ENCODE measurements around the gene GLRX3. TPM values are rescaled to one million over a fixed set of nuclear protein-coding genes. Genes with fewer than 3 reads are reported as not detected.

The GLRX3 gene
- total RNA-seq, 1 donor from 2014 or later, result 45.9 TPM

DNA sequence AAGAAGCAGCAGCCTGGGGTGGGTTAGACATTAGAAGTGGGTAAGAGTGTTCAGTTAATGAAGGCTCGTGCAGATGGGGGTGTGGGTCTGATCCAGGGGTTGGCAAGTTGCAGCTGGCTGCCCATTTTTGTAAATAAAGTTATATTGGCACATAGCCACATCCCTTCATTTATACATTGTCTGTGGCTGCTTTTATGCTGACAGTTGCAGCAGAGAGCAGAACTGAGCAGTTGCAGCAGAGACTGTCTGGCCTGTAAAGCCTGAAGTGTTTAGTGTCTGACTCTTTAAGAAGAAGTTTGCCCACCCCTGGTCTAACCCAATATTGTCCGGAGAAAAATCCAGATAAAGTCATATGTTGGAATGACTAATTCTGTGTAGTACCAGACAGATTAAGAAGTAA, 38.1 kb downstream of the GLRX3 start:
- peaks cover 67% of the 10 kb centered on the region for H3K36me3 ChIP-seq
- no peak for DNase-seq

DNA sequence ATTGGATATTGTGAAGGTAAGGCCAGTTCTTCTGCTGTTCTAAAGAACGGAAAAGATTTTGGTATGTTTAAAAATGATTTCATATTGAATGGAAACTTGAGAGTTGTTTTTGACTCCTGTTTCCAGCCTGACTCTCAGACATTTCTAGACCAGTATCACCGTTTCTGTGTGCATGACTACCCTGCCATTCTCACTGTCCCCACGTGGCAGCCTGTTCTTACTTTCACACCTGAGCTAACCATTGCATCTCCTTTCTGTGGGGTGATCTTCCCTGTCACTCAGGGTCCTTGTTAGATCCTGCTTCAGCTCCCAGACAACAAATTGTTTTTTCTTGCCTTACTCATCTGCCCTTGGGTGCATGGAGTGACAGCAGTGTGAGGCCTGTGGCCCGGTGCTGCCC, 38.9 kb downstream of the GLRX3 start:
- Histone ChIP-seq H3K4me1 (no peaks in the 10 kb centered on the region), H3K9me3 (no peaks in the 10 kb centered on the region), H3K4me3 (no peak overlapping the region), H3K36me3 (peaks cover 67% of the 10 kb centered on the region), H3K27me3 (ENCODE audit: low read depth) (no peaks in the 10 kb centered on the region), H3K27ac (no peak overlapping the region)
- DNase-seq, result no peak
- TF ChIP-seq, protein P1, sequence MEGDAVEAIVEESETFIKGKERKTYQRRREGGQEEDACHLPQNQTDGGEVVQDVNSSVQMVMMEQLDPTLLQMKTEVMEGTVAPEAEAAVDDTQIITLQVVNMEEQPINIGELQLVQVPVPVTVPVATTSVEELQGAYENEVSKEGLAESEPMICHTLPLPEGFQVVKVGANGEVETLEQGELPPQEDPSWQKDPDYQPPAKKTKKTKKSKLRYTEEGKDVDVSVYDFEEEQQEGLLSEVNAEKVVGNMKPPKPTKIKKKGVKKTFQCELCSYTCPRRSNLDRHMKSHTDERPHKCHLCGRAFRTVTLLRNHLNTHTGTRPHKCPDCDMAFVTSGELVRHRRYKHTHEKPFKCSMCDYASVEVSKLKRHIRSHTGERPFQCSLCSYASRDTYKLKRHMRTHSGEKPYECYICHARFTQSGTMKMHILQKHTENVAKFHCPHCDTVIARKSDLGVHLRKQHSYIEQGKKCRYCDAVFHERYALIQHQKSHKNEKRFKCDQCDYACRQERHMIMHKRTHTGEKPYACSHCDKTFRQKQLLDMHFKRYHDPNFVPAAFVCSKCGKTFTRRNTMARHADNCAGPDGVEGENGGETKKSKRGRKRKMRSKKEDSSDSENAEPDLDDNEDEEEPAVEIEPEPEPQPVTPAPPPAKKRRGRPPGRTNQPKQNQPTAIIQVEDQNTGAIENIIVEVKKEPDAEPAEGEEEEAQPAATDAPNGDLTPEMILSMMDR (IDR thresholded peaks at IDR 0.05), result no peak
- no peak for ATAC-seq
- intact Hi-C loops (cut with DNase I), result no loop called here

More for the DNA sequence above, 38.1 kb downstream of the GLRX3 start:
- TF ChIP-seq, protein P1 (IDR thresholded peaks at IDR 0.05), result no peak
- H3K27ac ChIP-seq, result no peak overlapping the region
- no peaks in the 10 kb centered on the region for H3K9me3 ChIP-seq
- no peak for ATAC-seq
- no peaks in the 10 kb centered on the region for H3K27me3 ChIP-seq (ENCODE audit: low read depth)
- no peaks in the 10 kb centered on the region for H3K4me1 ChIP-seq
- intact Hi-C loops (cut with DNase I), result no loop called here
- H3K4me3 ChIP-seq, result no peak overlapping the region

DNA sequence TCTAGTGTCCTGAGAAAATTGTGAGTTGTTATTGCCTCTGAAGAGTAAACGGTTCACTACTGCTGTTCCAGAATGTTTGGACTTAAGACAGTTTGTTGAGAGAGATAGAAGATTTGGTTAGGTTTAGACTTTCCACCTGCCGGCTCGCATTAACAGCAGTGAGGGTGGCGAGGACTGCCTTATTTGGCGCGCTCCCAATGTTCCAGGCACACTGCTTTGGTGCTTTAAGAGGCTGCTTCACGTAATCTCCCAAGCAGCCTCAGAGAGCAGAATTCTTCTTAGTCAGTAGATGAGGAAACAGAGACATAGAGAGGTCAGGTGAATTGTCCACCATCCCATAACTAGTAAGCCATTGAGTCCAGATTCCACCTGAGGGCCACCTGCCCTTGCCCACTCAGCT, 41.1 kb downstream of the GLRX3 start:
- no peaks in the 10 kb centered on the region for H3K9me3 ChIP-seq
- ATAC-seq (no peak), DNase-seq (no peak)
- H3K36me3 ChIP-seq, result peaks cover 79% of the 10 kb centered on the region
- TF ChIP-seq, protein P1 (IDR thresholded peaks at IDR 0.05), result no peak
- H3K4me3 ChIP-seq, result no peak overlapping the region
- no peaks in the 10 kb centered on the region for H3K27me3 ChIP-seq (ENCODE audit: low read depth)
- intact Hi-C loops (cut with DNase I), result no loop called here
- H3K27ac ChIP-seq, result no peak overlapping the region
- H3K4me1 ChIP-seq, result no peaks in the 10 kb centered on the region

DNA sequence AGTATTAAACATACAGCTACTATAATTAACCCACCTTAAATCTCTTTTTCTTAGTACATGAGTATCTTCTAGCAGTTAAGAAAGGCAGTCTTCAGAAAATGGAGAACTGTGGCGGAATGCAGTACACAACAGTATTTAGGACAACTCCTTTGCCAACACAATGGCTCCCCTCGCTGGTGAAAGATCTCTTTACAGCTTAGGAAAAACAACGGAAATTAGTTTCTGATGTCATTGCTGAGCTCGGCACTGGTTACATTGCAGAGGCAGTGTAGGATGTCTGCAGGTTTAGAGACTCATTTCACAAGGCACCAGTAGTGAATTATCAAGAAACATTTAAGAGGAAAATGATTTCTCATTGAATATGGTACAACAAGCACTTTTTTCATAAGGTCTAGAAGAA, 43.4 kb downstream of the GLRX3 start:
- intact Hi-C loops (cut with DNase I), result no loop called here
- H3K9me3 ChIP-seq, result no peaks in the 10 kb centered on the region
- no peaks in the 10 kb centered on the region for H3K27me3 ChIP-seq (ENCODE audit: low read depth)
- TF ChIP-seq, protein P1 (IDR thresholded peaks at IDR 0.05), result peak; percentile 33
- peaks cover 85% of the 10 kb centered on the region for H3K36me3 ChIP-seq
- H3K4me1 ChIP-seq, result no peaks in the 10 kb centered on the region
- H3K4me3 ChIP-seq, result no peak overlapping the region
- peak in 1 of 2 donors; percentile 14 for ATAC-seq
- DNase-seq, result no peak
- H3K27ac ChIP-seq, result no peak overlapping the region

GRCh38 chr10:130180416-130180815, 44.2 kb downstream of the GLRX3 start:
- no peak for DNase-seq
- Histone ChIP-seq H3K27ac (no peak overlapping the region), H3K4me3 (no peak overlapping the region), H3K9me3 (no peaks in the 10 kb centered on the region), H3K4me1 (no peaks in the 10 kb centered on the region), H3K36me3 (peaks cover 85% of the 10 kb centered on the region), H3K27me3 (ENCODE audit: low read depth) (no peaks in the 10 kb centered on the region)
- no peak for ATAC-seq
- intact Hi-C loops (cut with DNase I), result no loop called here
- TF ChIP-seq, protein P1 (IDR thresholded peaks at IDR 0.05), result no peak

DNA sequence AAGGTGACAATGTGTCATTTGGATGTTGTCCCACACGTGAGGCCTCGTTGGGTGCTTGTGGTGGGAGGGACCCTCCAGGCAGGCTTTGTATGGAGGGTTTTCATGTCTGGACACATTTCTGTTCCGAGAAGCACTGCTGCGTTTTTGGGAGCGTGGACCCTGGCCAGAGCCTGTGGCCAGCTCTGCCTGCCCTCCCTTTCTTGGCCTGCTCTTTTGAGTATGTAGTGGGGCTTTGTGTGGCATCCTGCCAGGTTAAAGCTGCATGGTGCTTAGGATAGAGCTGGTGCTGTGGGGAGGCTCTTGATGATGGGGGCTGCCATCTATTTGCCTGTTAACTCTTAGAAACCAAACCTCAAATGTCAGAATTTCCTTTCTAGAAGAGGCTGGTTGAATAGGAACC, 45.7 kb downstream of the GLRX3 start:
- H3K4me1 ChIP-seq, result no peaks in the 10 kb centered on the region
- ATAC-seq (no peak), DNase-seq (no peak)
- no peaks in the 10 kb centered on the region for H3K27me3 ChIP-seq (ENCODE audit: low read depth)
- H3K36me3 ChIP-seq, result peaks cover 82% of the 10 kb centered on the region
- no peak overlapping the region for H3K4me3 ChIP-seq
- no peak overlapping the region for H3K27ac ChIP-seq
- H3K9me3 ChIP-seq, result no peaks in the 10 kb centered on the region
- intact Hi-C loops (cut with DNase I), result no loop called here
- TF ChIP-seq, protein P1 (IDR thresholded peaks at IDR 0.05), result no peak
